Raji (cell line): ENCODE measurements around the gene ATXN2.

ENCODE experiments used
- POLR2A ChIP-seq: IDR thresholded peaks from 2 replicates; pipeline ENCODE4 v1.6.1; 2011; ENCODE audit warnings: low read depth, low read length, control low read depth; ENCODE audit not compliant: insufficient read depth

ATXN2 gene

GRCh38 chr12:111607239-111607638 lies 8.1 kb upstream of the ATXN2 start:
- TF ChIP-seq POLR2A = no peak

- no peak for TF ChIP-seq POLR2A
These were observed 7.7 kb upstream of the ATXN2 start for GRCh38 chr12:111606767-111607230.

DNA sequence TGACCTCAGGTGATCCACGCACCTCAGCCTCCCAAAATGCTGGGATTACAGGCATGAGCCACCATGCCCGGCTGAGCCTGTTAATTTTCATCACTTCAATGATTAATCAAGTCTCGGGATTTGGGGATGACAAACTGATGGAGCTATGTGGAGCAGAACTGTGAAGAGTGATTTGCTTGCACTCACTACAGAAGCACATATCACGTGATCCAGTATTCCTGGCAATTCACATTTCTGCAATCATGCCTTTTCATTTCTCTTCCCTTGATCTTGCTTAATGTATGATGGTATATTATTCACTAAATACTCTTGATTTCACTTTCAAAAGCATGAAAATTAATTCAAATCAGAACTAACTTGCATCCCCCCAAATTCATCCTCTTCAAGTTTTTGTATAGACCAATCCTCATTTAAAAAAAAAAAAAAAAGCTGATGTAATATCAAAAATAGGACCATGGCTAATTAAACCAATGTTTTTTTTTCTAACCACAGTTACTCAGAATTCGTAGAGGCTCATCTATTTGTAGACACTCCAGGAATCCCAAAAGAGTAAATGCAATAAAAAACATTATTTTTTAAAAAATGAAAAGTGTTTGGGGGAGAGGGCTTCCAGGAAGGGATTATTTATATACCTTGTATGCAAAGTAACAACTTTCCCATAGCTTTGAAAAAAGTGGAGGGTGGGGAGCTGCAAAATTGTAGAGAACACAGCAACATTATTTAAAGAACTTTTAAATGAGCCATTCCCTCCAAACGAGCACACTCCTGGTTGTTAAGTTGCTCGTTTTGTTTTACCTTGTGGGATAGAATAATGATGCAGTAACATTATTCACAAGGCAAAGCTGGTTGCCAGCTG lies 7.0 kb upstream of the ATXN2 start:
- no peak for TF ChIP-seq POLR2A

DNA sequence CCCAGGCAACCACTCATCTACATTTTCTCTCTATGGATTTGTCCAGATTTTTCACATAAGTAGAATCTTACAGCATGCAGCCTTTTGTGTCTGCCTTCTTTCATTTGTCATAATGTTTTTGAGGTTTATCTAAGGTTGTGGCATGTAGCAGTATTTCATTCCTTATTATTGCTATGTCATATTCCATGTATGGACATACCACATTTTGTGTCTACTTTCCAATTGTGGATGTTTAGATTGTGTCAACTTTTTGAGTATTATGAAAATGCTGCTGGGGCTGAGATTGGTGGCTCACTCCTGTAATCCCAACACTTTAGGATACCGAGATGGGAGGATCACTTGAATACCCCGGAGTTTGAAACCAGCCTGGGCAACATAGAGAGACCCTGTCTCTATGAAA lies 3.2 kb upstream of the ATXN2 start:
- no peak for TF ChIP-seq POLR2A

GRCh38 chr12:111600205-111600642 lies 1.1 kb upstream of the ATXN2 start:
- no peak for TF ChIP-seq POLR2A

GRCh38 chr12:111599453-111600204 lies 514 bp upstream of the ATXN2 start:
- peak; percentile 97 for TF ChIP-seq POLR2A

GRCh38 chr12:111597831-111598636 lies 1.1 kb downstream of the ATXN2 start:
- TF ChIP-seq POLR2A = peak; percentile 25

DNA sequence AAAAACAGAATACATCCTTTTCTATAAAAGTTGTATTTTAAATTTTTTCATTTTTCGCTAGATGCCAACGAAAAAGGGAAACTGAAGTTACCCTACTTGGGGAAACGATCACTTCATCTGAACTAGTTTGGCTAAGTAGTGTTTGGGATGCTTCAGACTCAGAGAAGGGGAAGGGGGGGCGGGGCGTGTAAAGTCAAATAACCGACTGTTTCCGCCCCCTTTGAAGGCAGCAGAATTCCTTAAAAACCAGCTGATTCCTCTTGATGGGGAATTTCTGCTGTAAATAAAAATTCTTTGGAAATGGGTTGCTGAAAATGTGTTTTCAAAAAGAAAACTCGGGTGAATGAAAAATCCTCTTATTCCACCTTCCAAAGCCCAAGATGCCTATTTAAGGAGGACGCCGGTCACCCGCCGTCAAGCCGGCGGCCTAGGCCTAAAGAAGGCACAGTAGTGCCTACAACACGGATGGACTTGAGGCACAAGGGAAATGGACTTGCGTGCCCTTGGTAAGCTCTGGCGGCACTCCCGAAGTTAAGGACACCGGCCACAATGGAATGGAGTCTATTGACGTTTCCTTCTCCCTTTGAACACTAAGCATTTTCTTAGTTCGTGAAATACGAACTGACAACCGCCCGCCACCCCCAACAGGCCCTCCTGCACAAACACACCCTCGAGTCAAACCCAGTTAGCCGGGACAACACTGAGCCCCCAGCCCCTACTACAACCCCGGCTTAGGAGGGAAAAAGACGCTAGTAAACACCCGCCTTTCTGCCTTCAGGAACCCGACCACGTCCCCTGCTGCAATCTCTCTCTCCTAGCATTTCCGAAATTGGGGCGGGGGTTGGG lies 1.9 kb downstream of the ATXN2 start:
- TF ChIP-seq POLR2A = no peak

DNA sequence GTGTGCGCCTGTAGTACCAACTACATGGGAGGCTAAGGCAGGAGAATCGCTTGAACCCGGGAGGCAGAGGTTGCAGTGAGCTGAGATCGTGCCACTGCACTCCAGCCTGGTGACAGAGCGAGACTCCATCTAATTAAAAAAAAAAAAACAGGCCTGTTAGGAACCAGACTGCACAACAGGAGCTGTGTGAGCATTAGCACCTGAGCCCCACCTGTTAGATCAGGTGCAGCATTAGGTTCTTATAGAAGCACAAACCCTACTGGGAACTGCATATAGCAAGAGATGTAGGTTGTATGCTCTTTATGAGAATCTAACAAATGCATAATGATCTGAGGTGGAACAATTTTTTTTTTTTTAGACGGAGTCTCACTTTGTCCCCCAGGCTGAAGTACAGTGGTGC lies 8.6 kb downstream of the ATXN2 start:
- TF ChIP-seq POLR2A = no peak

DNA sequence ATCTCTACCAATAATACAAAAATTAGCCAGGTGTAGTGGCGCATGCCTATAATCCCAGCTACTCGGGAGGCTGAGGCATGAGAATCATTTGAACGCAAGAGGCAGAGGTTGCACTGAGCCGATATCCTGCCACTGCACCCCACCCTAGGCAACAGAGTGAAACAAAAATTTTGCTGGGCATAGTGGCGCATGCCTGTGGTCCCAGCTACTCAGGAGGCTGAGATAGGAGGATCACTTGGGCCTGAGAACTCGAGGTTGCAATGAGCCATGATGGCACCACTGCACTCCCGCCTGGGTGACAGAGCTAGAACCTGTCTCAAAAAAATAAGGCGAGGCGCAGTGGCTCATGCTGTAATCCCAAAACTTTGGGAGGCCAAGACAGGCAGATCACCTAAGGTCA lies 9.5 kb downstream of the ATXN2 start:
- no peak for TF ChIP-seq POLR2A

- TF ChIP-seq POLR2A = no peak
These were observed 11.1 kb downstream of the ATXN2 start for GRCh38 chr12:111588010-111588409.

- TF ChIP-seq POLR2A = no peak
These were observed 12.1 kb downstream of the ATXN2 start for GRCh38 chr12:111586986-111587385.

DNA sequence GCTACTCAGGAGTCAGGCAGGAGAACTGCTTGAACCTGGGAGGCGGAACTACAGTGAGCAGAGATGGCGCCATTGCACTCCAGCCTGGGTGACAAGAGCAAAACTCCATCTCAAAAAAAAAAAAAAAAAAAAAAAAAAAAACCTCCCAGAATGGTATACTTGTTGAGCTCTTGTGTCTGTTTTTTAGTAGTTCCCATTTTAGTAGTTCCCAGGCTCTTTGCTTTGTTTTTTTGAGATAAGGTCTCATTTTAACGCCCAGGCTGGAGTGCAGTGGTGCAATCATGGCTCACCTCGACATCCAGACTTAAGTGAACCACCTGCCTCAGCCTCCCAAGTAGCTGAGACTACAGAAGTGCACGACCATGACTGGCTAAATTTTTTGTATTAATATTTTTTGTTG lies 13.4 kb downstream of the ATXN2 start:
- TF ChIP-seq POLR2A = no peak

DNA sequence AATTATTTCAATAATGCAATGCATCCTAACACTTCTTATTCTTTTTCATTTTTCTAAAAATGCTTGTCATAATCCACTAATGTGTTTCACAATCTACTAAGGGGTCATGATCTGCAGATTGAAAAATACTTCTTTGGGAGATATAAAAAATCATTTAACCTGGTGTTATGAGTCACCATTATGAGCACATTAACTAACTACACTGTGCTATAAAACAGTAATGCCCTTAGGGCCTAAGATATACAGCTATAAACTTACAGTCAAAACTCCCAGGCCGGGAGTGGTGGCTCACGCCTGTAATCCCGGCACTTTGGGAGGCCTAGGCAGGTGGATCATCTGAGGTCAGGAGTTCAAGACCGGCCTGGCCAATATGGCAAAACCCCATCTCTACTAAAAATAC lies 14.2 kb downstream of the ATXN2 start:
- no peak for TF ChIP-seq POLR2A
